Stimulated activated CD4-positive, alpha-beta T cell treated with anti-CD3 and anti-CD28 coated beads, TNF-alpha, amount 100 ng/mL, for 48 hours (primary cell): Measurements from ENCODE around the gene RUBCN.
A peak's percentile ranks its signal among the peaks of the same experiment; 100 is the strongest.
"Not testable (repeated sequence)": the region's sequence is repeated elsewhere in the genome, so short reads cannot be mapped to it uniquely, and the experiment has no call there.

ENCODE experiments used
- DNase-seq, 3 donors: peaks; one replicate each; pipeline ENCODE4 v3.0.0-alpha.2; 2020; ENCODE audit warnings: low read depth in 3 of 3

The RUBCN gene

DNA sequence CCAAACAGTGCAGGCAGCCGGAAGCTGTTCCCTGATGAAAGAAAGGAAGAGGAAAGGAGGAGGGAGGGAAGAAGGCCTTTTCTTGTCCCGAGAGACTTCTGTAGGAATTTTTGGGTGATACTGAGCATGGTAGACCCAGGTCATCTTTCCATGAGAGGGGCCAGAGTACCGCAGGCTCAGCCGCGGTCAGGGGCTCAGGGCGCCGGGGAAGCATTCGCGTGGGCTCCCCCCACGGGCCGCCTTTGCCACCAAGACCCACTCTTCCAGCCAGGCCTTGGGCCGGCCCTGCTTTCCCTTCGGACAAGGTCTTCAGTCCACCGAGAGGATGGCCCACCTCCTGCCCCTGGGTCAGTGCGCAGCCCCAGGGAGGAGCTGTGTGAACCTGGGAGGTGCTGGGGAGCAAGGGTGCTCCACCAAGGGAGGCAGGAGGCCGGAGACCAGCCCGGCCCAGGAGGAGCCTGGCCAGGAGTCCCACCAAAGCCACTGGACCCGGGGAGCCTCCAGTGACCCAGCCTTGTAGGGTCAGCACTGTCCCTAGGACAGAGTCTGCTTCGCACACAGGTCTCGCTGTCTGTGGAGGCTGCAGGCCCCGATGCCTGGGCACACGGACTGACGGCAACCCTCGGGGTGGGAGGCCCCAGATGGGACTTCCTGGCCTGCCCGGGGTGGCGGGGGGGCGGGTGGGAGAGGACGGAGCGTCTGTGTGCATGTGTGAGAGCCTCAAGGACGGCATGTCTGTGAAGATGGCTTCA is 79.0 kb downstream of the RUBCN start:
- not testable (repeated sequence) for DNase-seq

DNA sequence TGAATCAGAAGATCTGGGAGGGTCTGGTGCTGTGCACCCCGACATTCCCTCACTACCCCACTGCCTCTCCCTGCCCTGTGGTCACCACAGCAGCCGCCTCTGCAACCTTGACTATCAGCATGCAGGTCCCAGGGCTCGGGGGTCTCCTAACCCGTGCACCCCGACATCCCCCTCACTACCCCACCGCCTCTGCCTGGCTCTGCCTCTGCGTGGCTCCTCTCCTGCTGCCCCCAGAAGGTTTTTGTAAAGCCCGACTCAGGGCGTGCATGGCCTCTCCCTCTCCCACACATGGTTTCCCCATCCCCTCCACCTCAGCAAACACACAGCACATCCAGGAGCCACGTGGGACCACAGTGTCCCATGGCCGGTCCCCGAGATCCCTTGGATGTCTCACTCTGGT is 79.7 kb downstream of the RUBCN start:
- DNase-seq: not testable (repeated sequence)

DNA sequence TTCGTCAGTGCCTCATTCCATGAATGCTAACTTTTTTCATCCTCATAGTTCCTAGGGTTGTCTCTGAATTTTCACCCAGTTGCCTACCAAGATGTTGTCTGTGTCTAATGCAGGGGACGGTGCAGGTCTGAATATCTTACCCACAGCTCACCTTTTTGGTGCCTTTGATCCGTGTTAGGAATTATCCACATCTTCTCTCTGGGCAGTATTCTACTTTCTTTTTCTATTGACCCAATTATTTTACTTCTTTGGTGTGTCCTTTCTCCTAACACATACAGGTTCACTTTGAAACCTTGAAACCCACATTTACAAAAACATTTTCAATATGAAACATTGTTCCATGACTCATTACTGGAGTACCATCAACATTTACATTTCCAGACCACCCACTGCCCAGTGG is 80.6 kb downstream of the RUBCN start:
- not testable (repeated sequence) for DNase-seq

GRCh38 chr3:197654998-197655330 is 81.7 kb downstream of the RUBCN start:
- DNase-seq: not testable (repeated sequence)

DNA sequence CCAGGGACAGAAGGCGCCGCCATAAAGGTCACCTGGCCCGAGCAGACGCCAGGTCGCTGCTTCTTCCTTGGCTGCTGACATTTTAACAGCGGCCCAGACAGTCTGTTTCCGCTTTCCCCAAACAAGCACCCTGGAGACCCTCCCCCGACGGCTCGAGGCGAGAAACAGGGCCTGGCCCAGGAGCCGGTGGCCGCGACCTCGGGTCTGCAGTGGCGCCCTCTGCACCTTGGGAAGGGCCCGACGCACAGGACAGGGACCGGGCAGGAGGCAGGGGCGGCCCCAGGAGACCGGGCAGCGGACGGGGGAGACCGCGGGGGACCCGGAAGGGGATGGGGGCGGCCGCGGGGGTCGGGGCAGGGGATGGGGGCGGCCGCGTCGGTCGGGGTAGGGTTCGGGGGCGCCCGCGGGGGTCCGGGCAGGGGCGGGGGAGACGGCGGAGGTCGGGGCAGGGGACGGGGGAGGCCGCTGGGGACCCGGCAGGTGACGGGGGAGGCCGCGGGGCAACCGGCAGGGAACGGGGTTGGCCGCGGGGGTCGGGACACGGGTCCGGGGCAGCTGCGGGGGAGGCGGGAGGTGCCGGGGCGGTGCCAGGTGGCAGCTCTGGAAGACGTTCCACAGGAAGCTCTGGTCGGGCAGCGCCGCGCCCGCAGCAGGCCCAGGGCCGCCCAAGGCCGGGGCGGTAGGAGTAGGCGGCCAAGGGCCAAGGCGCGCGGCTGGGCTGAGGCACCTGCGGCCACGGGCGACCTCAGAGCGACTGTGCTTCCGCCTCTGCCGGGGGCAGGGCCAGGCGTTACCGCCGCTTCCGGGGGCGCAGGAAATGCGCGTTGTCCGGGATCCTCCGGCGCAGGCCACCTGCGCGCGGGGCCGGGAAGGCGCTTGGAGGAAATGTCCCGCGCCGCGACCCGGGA is 82.4 kb downstream of the RUBCN start:
- DNase-seq: peak; percentile 23 to 41 (median 27)

DNA sequence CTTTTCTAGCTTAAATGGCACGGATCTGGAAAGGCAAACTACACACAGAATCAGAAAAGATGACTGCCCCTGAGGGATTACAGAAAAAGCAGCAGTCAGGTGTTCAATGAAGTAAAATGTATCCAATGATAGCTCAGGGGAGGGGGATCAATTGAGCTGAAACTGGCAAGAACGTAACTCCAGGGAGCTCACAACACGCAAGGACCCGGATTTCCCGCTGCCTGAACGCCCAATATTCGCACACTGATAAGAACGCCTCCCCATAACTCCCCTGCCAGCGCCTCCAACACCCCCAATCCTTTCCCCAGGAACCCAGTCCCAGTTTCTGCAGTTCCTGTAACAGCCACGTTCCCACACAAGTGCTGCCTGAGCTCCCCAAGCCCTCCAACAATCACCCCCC is 83.8 kb downstream of the RUBCN start:
- not testable (repeated sequence) for DNase-seq

GRCh38 chr3:197647649-197648048 is 89.1 kb downstream of the RUBCN start:
- not testable (repeated sequence) for DNase-seq

DNA sequence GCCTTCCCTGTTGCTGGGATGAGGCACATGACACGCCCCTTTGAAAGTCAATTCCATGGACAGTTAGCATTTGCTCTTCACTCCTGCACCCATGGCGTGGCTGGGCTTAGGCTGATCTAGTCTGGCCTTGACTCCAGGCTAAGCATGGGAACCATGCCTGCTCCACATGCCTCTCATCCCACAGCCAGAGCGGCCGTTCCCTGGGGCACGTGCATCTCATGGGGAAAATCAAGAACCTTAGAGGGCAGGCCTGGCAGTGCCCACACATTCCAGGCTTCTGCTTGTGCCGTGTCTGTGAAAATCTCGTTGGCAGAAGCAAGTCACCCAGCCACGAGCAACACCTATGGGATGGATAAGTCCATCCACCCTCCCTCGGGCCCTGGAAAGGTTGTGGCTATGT is 89.5 kb downstream of the RUBCN start:
- DNase-seq: not testable (repeated sequence)

- not testable (repeated sequence) for DNase-seq
Observed at GRCh38 chr3:197646294-197646693, 90.4 kb downstream of the RUBCN start.

DNA sequence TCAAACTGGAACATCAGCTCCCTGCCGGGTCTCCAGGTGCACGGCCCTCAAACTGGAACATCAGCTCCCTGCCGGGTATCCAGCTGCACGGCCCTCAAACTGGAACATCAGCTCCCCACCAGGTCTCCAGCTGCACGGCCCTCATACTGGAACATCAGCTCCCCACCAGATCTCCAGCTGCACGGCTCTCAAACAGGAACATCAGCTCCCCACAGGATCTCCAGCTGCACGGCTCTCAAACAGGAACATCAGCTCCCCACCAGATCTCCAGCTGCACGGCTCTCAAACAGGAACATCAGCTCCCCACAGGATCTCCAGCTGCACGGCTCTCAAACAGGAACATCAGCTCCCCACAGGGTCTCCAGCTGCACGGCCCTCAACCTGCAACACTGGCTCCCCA is 99.1 kb downstream of the RUBCN start:
- DNase-seq: not testable (repeated sequence)

DNA sequence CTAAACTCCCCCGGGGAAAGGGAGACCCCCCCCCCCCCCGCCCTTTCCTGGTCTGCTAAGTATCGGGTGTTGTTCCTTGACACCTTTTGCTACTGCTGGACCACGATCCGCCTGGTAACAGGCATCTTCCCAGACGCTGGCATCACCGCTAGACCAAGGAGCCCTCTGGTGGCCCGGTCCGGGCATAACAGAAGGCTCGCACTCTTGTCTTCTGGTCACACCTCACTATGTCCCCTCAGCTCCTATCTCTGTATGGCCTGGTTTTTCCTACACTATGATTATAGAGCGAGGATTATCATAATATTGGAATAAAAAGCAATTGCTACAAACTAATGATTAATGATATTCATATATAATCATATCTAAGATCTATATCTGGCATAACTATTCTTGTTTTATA is 104.7 kb downstream of the RUBCN start:
- not testable (repeated sequence) for DNase-seq

DNA sequence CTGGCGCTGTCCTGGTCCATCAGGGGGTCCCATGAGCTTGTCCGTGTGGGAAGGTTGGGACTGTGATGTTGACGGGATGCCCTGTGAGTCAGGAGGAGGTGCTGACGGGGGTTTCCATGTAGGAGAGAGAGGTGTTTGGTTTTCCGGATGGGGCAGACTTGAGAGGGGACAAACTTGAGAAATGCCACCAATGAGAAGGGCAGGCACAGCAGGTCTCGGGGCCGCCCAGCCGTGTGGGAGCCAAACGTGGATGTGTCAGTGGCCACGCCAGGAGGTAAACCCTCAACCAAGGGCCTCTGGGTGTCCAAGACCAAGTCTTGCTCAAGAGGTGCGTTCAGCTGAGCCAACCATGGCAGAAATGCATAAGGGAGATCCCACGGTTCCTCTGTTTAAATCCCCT is 105.9 kb downstream of the RUBCN start:
- DNase-seq: not testable (repeated sequence)

DNA sequence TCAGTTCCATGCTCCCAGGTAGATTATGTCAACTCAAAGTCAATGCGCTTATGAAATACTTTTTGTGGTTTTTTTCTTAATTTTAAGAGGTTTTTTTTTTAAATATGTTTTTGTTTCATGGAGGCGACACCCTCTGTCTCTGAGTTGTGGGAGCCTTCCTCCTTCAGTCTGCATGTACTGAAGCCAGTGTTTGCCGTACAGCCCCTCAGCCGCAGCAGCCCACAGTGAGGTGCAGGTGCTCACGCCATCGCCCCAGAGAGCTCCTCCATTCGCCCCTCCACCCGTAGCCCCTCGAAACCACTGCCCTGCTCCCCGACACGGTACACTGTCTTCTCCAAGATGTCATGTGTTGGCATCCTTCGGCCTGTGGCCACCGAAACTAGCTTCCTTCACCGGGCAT is 107.4 kb downstream of the RUBCN start:
- DNase-seq: not testable (repeated sequence)

DNA sequence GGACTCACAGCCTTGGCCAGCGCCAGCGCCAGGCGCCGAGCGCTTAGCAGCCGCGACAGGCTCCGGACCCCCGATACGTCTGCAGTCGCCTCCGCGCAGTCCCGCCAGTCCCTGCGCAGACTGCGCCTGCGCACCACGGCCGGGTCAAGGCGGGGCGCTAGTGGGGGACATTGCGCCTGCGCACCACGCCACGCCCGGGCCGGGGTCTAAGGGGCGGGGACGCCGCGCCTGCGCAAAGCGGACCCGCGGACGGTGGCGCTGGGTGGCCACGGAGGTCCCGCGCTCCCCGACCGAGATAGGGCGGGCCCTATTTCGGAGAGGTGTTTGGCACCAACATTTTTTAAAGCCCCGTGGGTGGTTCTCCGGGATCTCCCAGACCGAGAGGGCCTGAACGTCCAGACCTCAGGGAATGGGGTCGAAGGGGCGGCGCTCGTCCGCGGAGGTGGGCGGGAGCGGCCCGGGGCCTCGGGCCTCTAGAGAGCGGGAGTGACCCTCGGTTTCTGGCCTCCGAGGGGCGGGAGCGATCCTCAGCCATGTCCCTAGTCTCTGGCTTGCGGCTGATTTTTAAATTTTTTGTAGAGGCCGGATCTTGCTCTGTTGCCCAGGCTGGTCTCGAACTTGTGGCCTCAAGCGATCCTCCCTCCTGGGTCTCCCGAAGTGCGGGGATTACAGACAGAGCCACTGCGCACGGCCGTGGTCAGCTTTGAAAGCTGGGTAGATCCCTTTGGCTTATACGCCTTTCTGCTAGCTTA is 108.8 kb downstream of the RUBCN start:
- peak; percentile 76 to 81 (median 81) for DNase-seq

- DNase-seq: not testable (repeated sequence)
Observed at GRCh38 chr3:197627158-197627771, 109.4 kb downstream of the RUBCN start.

GRCh38 chr3:197626404-197627157 is 110.1 kb downstream of the RUBCN start:
- DNase-seq: not testable (repeated sequence)

DNA sequence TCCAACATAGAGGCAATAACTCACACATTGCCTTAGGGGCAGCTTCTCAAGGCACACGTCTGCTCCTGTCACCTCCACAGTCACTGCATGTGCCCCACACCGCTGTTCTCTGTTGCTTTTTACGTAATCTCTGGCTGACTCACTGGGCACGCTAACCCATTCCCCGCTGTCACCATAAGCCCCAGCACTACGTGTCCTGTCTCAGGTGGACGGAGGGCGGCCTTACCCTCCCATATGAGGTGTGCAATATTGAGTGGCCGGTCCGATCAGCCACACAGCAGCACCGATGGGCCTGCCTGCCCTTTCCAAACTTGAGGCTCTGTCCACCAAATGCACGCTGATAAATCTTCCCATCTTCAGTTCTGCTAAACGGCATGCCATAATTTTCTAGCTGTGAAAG is 115.2 kb downstream of the RUBCN start:
- DNase-seq: not testable (repeated sequence)
